Loucy (cell line): Measurements from ENCODE around the gene CLCN2.

ENCODE experiments used
- H2AFZ ChIP-seq: fragments of 200-600 bp; sonication (generic); 2 replicates; pipeline ENCODE4 v1.6.0; 2016; ENCODE audit warnings: antibody characterized with exemption, mild to moderate bottlenecking, low read length, moderate library complexity
- H3F3A ChIP-seq: fragments of 200-600 bp; 2 replicates; pipeline ENCODE4 v1.6.0; 2016; ENCODE audit warnings: antibody characterized with exemption, low read depth, mild to moderate bottlenecking
- H3K27me3 ChIP-seq: fragments of 200-600 bp; sonication (generic); 2 replicates; pipeline ENCODE4 v1.6.1; 2014; ENCODE audit warnings: low read length, mild to moderate bottlenecking; ENCODE audit not compliant: insufficient read depth, poor library complexity, severe bottlenecking
- H3K36me3 ChIP-seq: fragments of 200-600 bp; sonication (generic); 2 replicates; pipeline ENCODE4 v1.6.1; 2016; ENCODE audit warnings: low read length; ENCODE audit not compliant: insufficient read depth
- H3K4me1 ChIP-seq: fragments of 200-600 bp; sonication (generic); 2 replicates; pipeline ENCODE4 v1.5.1; 2014; ENCODE audit warnings: low read length, mild to moderate bottlenecking; ENCODE audit not compliant: insufficient read depth, poor library complexity, severe bottlenecking
- H3K4me2 ChIP-seq: fragments of 200-600 bp; sonication (generic); 2 replicates; pipeline ENCODE4 v1.6.0; 2014; ENCODE audit warnings: antibody characterized with exemption, low read length, low read depth, mild to moderate bottlenecking; ENCODE audit not compliant: poor library complexity, severe bottlenecking
- H3K4me3 ChIP-seq: fragments of 200-600 bp; sonication (generic); 2 replicates; pipeline ENCODE4 v1.5.1; 2014; ENCODE audit warnings: low read length, mild to moderate bottlenecking, mixed read lengths; ENCODE audit not compliant: poor library complexity, severe bottlenecking
- H3K79me2 ChIP-seq: fragments of 200-600 bp; sonication (generic); 2 replicates; pipeline ENCODE4 v1.6.1; 2014; ENCODE audit warnings: low read length; ENCODE audit not compliant: insufficient read depth
- H3K9ac ChIP-seq: fragments of 200-600 bp; sonication (generic); 2 replicates; pipeline ENCODE4 v1.6.0; 2014; ENCODE audit warnings: mild to moderate bottlenecking, low read depth, low read length, moderate library complexity; ENCODE audit not compliant: poor library complexity, severe bottlenecking
- H3K9me2 ChIP-seq: fragments of 200-600 bp; sonication (generic); replicated peaks from 2 replicates; pipeline ENCODE4 v1.6.1; 2016; ENCODE audit warnings: low read depth, low read length, mixed read lengths
- H3K9me3 ChIP-seq: fragments of 200-600 bp; sonication (generic); 2 replicates; pipeline ENCODE4 v1.6.1; 2014; ENCODE audit warnings: mild to moderate bottlenecking, antibody characterized with exemption, low read length, low read depth; ENCODE audit not compliant: insufficient read depth
- H4K20me1 ChIP-seq: fragments of 200-600 bp; sonication (generic); 2 replicates; pipeline ENCODE4 v1.6.0; 2014; ENCODE audit warnings: antibody characterized with exemption, low read length, mild to moderate bottlenecking; ENCODE audit not compliant: insufficient read depth, poor library complexity, severe bottlenecking
- EZH2phosphoT487 ChIP-seq: fragments of 200-600 bp; IDR thresholded peaks from 2 replicates; pipeline ENCODE4 v1.6.1; 2018; ENCODE audit warnings: antibody characterized with exemption, mild to moderate bottlenecking, moderate library complexity, borderline replicate concordance
- TF ChIP-seq, protein P1 (sequence below): fragments of 200-600 bp; sonication (generic); conservative IDR thresholded peaks from 2 replicates; pipeline ENCODE4 v1.5.1; 2014; ENCODE audit warnings: mild to moderate bottlenecking, antibody characterized with exemption, low read length

The CLCN2 gene

DNA sequence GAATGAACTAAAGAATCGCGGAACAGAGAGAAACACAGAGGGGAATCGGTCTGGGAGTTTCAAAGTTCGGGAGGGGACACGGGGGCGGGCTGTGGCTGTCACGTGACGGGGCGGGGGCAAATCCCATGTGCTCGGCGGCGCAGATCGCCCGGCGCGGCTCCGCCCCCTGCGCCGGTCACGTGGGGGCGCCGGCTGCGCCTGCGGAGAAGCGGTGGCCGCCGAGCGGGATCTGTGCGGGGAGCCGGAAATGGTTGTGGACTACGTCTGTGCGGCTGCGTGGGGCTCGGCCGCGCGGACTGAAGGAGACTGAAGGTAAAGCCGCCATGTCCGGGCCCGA lies 47.1 kb downstream of the CLCN2 start, which contains the start of gene EIF4G1:
Gene EIF4G1 (plus strand): TSS at position 244 of the 337 bp plus-strand sequence. CDS start 1,191 bp downstream, outside the sequence.
- Histone ChIP-seq H2AFZ (peak within 1 kb of the TSS; percentile 69), H3F3A (no peaks in the 10 kb centered on the region), H3K79me2 (peaks cover 48% of the 10 kb centered on the region), H3K9me3 (no peaks in the 10 kb centered on the region), H4K20me1 (peaks cover 47% of the 10 kb centered on the region), H3K9ac (peak within 1 kb of the TSS; percentile 98), H3K27me3 (no peaks in the 10 kb centered on the region), H3K4me3 (peak within 1 kb of the TSS; percentile 100), H3K4me2 (peak within 1 kb of the TSS; percentile 99), H3K36me3 (peaks cover 20% of the 10 kb centered on the region; the same call in 1 of the 2 replicates), H3K9me2 (no peaks in the 10 kb centered on the region), H3K4me1 (peaks cover 25% of the 10 kb centered on the region)
- TF ChIP-seq, protein P1, sequence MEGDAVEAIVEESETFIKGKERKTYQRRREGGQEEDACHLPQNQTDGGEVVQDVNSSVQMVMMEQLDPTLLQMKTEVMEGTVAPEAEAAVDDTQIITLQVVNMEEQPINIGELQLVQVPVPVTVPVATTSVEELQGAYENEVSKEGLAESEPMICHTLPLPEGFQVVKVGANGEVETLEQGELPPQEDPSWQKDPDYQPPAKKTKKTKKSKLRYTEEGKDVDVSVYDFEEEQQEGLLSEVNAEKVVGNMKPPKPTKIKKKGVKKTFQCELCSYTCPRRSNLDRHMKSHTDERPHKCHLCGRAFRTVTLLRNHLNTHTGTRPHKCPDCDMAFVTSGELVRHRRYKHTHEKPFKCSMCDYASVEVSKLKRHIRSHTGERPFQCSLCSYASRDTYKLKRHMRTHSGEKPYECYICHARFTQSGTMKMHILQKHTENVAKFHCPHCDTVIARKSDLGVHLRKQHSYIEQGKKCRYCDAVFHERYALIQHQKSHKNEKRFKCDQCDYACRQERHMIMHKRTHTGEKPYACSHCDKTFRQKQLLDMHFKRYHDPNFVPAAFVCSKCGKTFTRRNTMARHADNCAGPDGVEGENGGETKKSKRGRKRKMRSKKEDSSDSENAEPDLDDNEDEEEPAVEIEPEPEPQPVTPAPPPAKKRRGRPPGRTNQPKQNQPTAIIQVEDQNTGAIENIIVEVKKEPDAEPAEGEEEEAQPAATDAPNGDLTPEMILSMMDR = no peak
- TF ChIP-seq EZH2phosphoT487 = no peak

DNA sequence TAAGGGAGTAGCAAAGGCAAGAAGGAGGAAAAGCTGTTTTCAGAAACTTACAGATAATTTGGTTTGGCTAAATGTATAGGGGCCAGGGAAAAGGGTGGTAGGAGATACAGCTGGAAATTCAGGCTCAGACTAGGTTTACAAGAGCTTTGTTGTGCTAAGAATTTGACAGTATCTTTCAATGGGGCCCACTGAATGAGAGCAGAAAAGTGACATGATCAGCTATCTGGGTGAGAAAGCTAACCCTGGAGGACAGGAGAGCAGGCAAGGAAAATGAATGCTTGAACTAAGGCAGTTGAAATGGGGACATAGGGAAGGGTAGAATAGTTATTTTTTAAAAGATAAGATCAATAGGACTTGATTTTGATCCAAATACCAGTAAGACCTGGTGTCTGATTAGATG lies 49.8 kb downstream of the CLCN2 start:
- TF ChIP-seq, protein P1 = no peak
- TF ChIP-seq EZH2phosphoT487 = no peak
- H3K9me2 ChIP-seq = no peaks in the 10 kb centered on the region
- H2AFZ ChIP-seq = no peak overlapping the region

DNA sequence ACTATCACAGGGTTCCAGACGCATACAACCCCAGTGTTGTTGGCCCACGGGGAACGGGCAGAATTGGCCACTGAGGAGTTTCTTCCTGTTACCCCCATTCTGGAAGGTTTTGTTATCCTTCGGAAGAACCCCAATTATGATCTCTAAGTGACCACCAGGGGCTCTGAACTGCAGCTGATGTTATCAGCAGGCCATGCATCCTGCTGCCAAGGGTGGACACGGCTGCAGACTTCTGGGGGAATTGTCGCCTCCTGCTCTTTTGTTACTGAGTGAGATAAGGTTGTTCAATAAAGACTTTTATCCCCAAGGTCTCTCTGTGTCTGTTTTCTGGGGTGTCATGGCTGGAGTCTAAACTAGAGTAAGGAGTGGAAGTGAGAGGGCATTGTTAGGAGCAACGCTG lies 52.7 kb downstream of the CLCN2 start:
- TF ChIP-seq EZH2phosphoT487 = no peak
- TF ChIP-seq, protein P1 = 0 out of 2 replicates have a peak, but pooled peaks have one; percentile 8
- H3K36me3 ChIP-seq = peaks cover 48% of the 10 kb centered on the region
- no peaks in the 10 kb centered on the region for H3F3A ChIP-seq
- H3K4me3 ChIP-seq = no peak overlapping the region
- H3K4me1 ChIP-seq = no peaks in the 10 kb centered on the region
- no peak overlapping the region for H3K9ac ChIP-seq
- H3K79me2 ChIP-seq = peaks cover 8% of the 10 kb centered on the region; the same call in 1 of the 2 replicates
- H2AFZ ChIP-seq = no peak overlapping the region
- no peaks in the 10 kb centered on the region for H4K20me1 ChIP-seq
- no peaks in the 10 kb centered on the region for H3K27me3 ChIP-seq
- no peaks in the 10 kb centered on the region for H3K9me2 ChIP-seq
- no peak overlapping the region for H3K4me2 ChIP-seq
- H3K9me3 ChIP-seq = no peaks in the 10 kb centered on the region

More for the DNA sequence above, 49.8 kb downstream of the CLCN2 start:
- H3K4me3 ChIP-seq = no peak overlapping the region
- H3K9ac ChIP-seq = no peak overlapping the region
- H4K20me1 ChIP-seq = peaks cover 20% of the 10 kb centered on the region
- peaks cover 21% of the 10 kb centered on the region for H3K79me2 ChIP-seq
- no peak overlapping the region for H3K4me2 ChIP-seq
- H3F3A ChIP-seq = no peaks in the 10 kb centered on the region
- no peaks in the 10 kb centered on the region for H3K9me3 ChIP-seq
- H3K27me3 ChIP-seq = no peaks in the 10 kb centered on the region
- peaks cover 5% of the 10 kb centered on the region for H3K4me1 ChIP-seq
- peaks cover 25% of the 10 kb centered on the region for H3K36me3 ChIP-seq
